WTC11 (cell line): ENCODE measurements around the gene ZDHHC8. TPM values are rescaled to one million over a fixed set of nuclear protein-coding genes. Genes with fewer than 3 reads are reported as not detected.

ENCODE experiments used
- ATAC-seq: fragments of 200-7000 bp; cut with Tn5 transposase; 2 replicates; pipeline ENCODE4 v1.10.0; 2021; ENCODE audit warnings: mild to moderate bottlenecking, moderate library complexity
- CTCF ChIA-PET: fragments of 300-600 bp; sonication (Branson Sonifier 250); formaldehyde crosslinking; loops from one replicate; lab custom pipeline; 2021; ENCODE audit warnings: antibody characterized with exemption; lab: Charles Lee
- POLR2A ChIA-PET: fragments of 350-600 bp; sonication (Branson Sonifier 250); formaldehyde crosslinking; loops from one replicate; lab custom pipeline; 2021; ENCODE audit warnings: antibody characterized with exemption; lab: Charles Lee
- DNase-seq: peaks from one replicate; pipeline ENCODE4 v3.0.0; 2021; ENCODE audit warnings: low spot score
- H3K27ac Mint-ChIP-seq: 2 replicates; pipeline ENCODE4 v1.8.0; 2021; ENCODE audit warnings: mixed read lengths
- H3K27me3 Mint-ChIP-seq: 2 replicates; pipeline ENCODE4 v1.8.0; 2021; ENCODE audit warnings: low read depth, mild to moderate bottlenecking, moderate library complexity, mixed read lengths
- H3K36me3 Mint-ChIP-seq: 2 replicates; pipeline ENCODE4 v1.8.0; 2021; ENCODE audit warnings: mixed read lengths
- H3K4me1 Mint-ChIP-seq: 2 replicates; pipeline ENCODE4 v1.8.0; 2022; ENCODE audit warnings: mixed read lengths
- H3K4me3 Mint-ChIP-seq: 2 replicates; pipeline ENCODE4 v1.8.0; 2021; ENCODE audit warnings: mild to moderate bottlenecking, moderate library complexity, mixed read lengths
- H3K9me3 Mint-ChIP-seq: 2 replicates; pipeline ENCODE4 v1.8.0; 2021; ENCODE audit warnings: mixed read lengths
- CBFB ChIP-seq: sonication (generic); formaldehyde crosslinking; IDR thresholded peaks from 2 replicates; pipeline ENCODE4 v1.8.1; 2022; ENCODE audit warnings: mild to moderate bottlenecking, low read depth, missing genetic modification reagents
- ELF4 ChIP-seq: sonication (generic); formaldehyde crosslinking; IDR thresholded peaks from 2 replicates; pipeline ENCODE4 v1.8.1; 2022; ENCODE audit warnings: low read depth, mild to moderate bottlenecking, moderate library complexity, missing genetic modification reagents
- EMX1 ChIP-seq: fragments of 250-450 bp; sonication (Bioruptor Pico); IDR thresholded peaks from 2 replicates; pipeline ENCODE4 v1.8.0; 2021; ENCODE audit warnings: mild to moderate bottlenecking
- FOXK1 ChIP-seq: sonication (generic); formaldehyde crosslinking; IDR thresholded peaks from 2 replicates; pipeline ENCODE4 v1.8.0; 2022; ENCODE audit warnings: mild to moderate bottlenecking, moderate library complexity, missing genetic modification reagents
- FOXP1 ChIP-seq: sonication (generic); formaldehyde crosslinking; IDR thresholded peaks from 2 replicates; pipeline ENCODE4 v1.8.0; 2022; ENCODE audit warnings: missing genetic modification reagents, mild to moderate bottlenecking, moderate library complexity, borderline replicate concordance
- GRHL2 ChIP-seq: fragments of 250-450 bp; sonication (Bioruptor Pico); IDR thresholded peaks from 2 replicates; pipeline ENCODE4 v1.8.0; 2022; ENCODE audit warnings: mild to moderate bottlenecking, moderate library complexity; ENCODE audit not compliant: insufficient replicate concordance, severe bottlenecking
- GTF2I ChIP-seq: fragments of 250-450 bp; sonication (Bioruptor Pico); conservative IDR thresholded peaks from 2 replicates; pipeline ENCODE4 v1.4.0; 2021; ENCODE audit warnings: mild to moderate bottlenecking
- KAT7 ChIP-seq: sonication (generic); formaldehyde crosslinking; IDR thresholded peaks from 2 replicates; pipeline ENCODE4 v1.8.1; 2023; ENCODE audit warnings: missing genetic modification reagents, mild to moderate bottlenecking, borderline replicate concordance
- MYBL2 ChIP-seq: sonication (generic); formaldehyde crosslinking; IDR thresholded peaks from 2 replicates; pipeline ENCODE4 v1.8.1; 2023; ENCODE audit warnings: mild to moderate bottlenecking, moderate library complexity, missing genetic modification reagents
- NFYB ChIP-seq: sonication (generic); formaldehyde crosslinking; conservative IDR thresholded peaks from 2 replicates; pipeline ENCODE4 v1.8.0; 2022; ENCODE audit warnings: low read depth, missing genetic modification reagents
- NR1H2 ChIP-seq: sonication (generic); formaldehyde crosslinking; IDR thresholded peaks from 2 replicates; pipeline ENCODE4 v1.9.0; 2021; ENCODE audit warnings: mild to moderate bottlenecking, moderate library complexity, missing genetic modification reagents
- NR2C2 ChIP-seq: sonication (generic); formaldehyde crosslinking; IDR thresholded peaks from 2 replicates; pipeline ENCODE4 v1.8.0; 2022; ENCODE audit warnings: mild to moderate bottlenecking, missing genetic modification reagents
- TP53 ChIP-seq: sonication (generic); formaldehyde crosslinking; IDR thresholded peaks from 2 replicates; pipeline ENCODE4 v1.8.1; 2023; ENCODE audit warnings: mild to moderate bottlenecking, missing genetic modification reagents
- ZNF121 ChIP-seq: sonication (generic); formaldehyde crosslinking; IDR thresholded peaks from 2 replicates; pipeline ENCODE4 v1.8.0; 2023; ENCODE audit warnings: missing genetic modification reagents
- total RNA-seq: library from RNA; stranded (reverse); gene quantifications from 3 replicates; pipeline ENCODE4 v1.2.3, GENCODE V29; 2021
- TF ChIP-seq, protein P1 (sequence below): fragments of 250-450 bp; sonication (Bioruptor Pico); IDR thresholded peaks from 2 replicates; pipeline ENCODE4 v1.9.0; 2021; ENCODE audit warnings: moderate library complexity, mild to moderate bottlenecking, inconsistent platforms, borderline replicate concordance
- TF ChIP-seq, protein P2 (sequence below): sonication (generic); formaldehyde crosslinking; IDR thresholded peaks from 2 replicates; pipeline ENCODE4 v1.8.0; 2022; ENCODE audit warnings: mild to moderate bottlenecking, missing genetic modification reagents
- TF ChIP-seq, protein P3 (sequence below): sonication (generic); formaldehyde crosslinking; IDR thresholded peaks from 2 replicates; pipeline ENCODE4 v1.8.1; 2022; ENCODE audit warnings: mild to moderate bottlenecking, moderate library complexity, missing genetic modification reagents
- TF ChIP-seq, protein P4 (sequence below): fragments of 250-450 bp; sonication (Bioruptor Pico); IDR thresholded peaks from 2 replicates; pipeline ENCODE4 v2.1.2; 2022; ENCODE audit warnings: mild to moderate bottlenecking, moderate library complexity
- TF ChIP-seq, protein P5 (sequence below): sonication (generic); formaldehyde crosslinking; conservative IDR thresholded peaks from 2 replicates; pipeline ENCODE4 v1.8.1; 2022; ENCODE audit warnings: mild to moderate bottlenecking, missing genetic modification reagents
- TF ChIP-seq, protein P6 (sequence below): fragments of 250-450 bp; sonication (Bioruptor Pico); IDR thresholded peaks from 2 replicates; pipeline ENCODE4 v1.9.0; 2021; ENCODE audit warnings: mild to moderate bottlenecking
- TF ChIP-seq, protein P7 (sequence below): sonication (generic); formaldehyde crosslinking; IDR thresholded peaks from 2 replicates; pipeline ENCODE4 v1.8.0; 2022; ENCODE audit warnings: mild to moderate bottlenecking, missing genetic modification reagents
- TF ChIP-seq, protein P8 (sequence below): fragments of 250-450 bp; sonication (Bioruptor Pico); IDR thresholded peaks from 2 replicates; pipeline ENCODE4 v1.9.0; 2021; ENCODE audit warnings: mild to moderate bottlenecking

Gene ZDHHC8
- total RNA-seq, 1 experiment from 2014 or later = 79.7 TPM

DNA sequence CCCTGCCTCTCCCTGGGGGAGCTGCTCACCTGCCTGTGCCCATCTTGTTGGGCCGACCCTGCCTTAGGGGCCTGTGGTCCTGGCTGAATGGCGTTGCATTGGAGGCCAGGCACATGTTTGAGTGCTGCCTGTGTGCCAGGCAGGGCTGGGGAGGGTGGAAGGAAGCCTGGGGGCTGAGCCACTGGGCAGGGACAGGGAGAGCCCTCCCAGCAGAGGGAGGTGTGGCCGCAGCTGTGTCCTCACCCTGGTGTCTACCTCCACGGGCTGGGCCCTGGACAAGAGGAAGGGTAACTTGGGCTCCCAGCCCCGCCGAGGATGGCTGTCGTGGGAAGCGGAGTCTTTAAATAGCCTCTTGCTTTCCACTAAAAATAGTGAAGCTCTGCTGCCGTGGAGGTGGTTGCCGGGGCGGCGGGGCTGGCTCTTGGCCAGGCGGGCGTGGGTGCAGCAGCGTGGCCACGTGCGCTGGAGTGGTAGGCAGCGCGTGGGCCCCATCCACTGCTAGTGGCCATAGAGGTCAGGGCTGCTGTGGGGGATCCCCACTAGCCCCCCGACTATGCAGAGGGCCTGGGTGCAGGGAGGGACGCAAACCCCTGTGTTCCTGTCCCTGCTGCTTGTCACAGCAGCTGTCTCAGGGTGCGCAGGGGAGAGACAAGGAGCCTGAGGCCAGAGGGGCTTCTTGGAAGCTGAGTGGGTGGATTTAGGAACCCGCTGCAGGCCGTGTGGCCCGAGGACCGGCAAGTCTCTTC, 6.2 kb downstream of the ZDHHC8 start:
- Mint-ChIP-seq H3K36me3 (no peaks in the 10 kb centered on the region), H3K4me1 (0 out of 2 replicates have a peak, but pooled peaks cover 2% of the 10 kb centered on the region), H3K9me3 (no peaks in the 10 kb centered on the region), H3K4me3 (no peak overlapping the region), H3K27me3 (no peaks in the 10 kb centered on the region), H3K27ac (peak overlapping the region; percentile 68)
- POLR2A ChIA-PET = no interaction called here
- TF ChIP-seq TP53 (CRISPR knock-in tag) = no peak
- TF ChIP-seq FOXK1 = no peak
- TF ChIP-seq, protein P1, sequence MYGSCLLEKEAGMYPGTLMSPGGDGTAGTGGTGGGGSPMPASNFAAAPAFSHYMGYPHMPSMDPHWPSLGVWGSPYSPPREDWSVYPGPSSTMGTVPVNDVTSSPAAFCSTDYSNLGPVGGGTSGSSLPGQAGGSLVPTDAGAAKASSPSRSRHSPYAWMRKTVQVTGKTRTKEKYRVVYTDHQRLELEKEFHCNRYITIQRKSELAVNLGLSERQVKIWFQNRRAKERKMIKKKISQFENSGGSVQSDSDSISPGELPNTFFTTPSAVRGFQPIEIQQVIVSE (CRISPR knock-in tag) = no peak
- no peak for DNase-seq
- CTCF ChIA-PET = interaction anchor here (0.9 to 2.8 kb wide), 5 partner anchors 16 to 167 kb away, joined by 3 to 10 read pairs (median 5); no protein-coding TSS in a partner anchor
- ATAC-seq = no peak

DNA sequence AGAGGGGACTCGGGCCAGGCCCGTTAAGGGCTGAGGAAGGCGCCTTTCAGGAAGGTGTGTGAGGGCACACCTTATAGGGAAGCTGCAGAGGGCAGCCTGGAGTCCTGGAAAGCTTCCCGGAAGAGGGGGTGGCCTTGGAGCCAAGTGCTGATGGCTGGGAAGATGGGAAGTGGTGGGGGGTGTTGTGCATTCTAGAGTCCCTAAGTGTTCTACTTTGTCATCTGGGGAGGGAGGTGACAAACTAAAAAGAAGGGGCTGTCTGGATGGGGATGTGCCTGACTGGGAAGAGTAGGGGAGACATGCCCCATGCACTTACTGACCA, 6.8 kb downstream of the ZDHHC8 start:
- Mint-ChIP-seq H3K27me3 (no peaks in the 10 kb centered on the region), H3K4me1 (no peaks in the 10 kb centered on the region), H3K27ac (no peak overlapping the region), H3K4me3 (no peak overlapping the region), H3K36me3 (no peaks in the 10 kb centered on the region)
- POLR2A ChIA-PET = no interaction called here
- DNase-seq = no peak
- no peak for TF ChIP-seq EMX1 (CRISPR knock-in tag)
- no peak for TF ChIP-seq ELF4
- TF ChIP-seq, protein P2, sequence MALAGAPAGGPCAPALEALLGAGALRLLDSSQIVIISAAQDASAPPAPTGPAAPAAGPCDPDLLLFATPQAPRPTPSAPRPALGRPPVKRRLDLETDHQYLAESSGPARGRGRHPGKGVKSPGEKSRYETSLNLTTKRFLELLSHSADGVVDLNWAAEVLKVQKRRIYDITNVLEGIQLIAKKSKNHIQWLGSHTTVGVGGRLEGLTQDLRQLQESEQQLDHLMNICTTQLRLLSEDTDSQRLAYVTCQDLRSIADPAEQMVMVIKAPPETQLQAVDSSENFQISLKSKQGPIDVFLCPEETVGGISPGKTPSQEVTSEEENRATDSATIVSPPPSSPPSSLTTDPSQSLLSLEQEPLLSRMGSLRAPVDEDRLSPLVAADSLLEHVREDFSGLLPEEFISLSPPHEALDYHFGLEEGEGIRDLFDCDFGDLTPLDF (CRISPR knock-in tag) = no peak
- TF ChIP-seq, protein P3, sequence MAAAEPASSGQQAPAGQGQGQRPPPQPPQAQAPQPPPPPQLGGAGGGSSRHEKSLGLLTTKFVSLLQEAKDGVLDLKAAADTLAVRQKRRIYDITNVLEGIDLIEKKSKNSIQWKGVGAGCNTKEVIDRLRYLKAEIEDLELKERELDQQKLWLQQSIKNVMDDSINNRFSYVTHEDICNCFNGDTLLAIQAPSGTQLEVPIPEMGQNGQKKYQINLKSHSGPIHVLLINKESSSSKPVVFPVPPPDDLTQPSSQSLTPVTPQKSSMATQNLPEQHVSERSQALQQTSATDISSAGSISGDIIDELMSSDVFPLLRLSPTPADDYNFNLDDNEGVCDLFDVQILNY = no peak
- TF ChIP-seq GTF2I (CRISPR knock-in tag) = no peak
- no peak for TF ChIP-seq NFYB (CRISPR knock-in tag)
- no peak for TF ChIP-seq NR1H2 (CRISPR knock-in tag)
- TF ChIP-seq, protein P4, sequence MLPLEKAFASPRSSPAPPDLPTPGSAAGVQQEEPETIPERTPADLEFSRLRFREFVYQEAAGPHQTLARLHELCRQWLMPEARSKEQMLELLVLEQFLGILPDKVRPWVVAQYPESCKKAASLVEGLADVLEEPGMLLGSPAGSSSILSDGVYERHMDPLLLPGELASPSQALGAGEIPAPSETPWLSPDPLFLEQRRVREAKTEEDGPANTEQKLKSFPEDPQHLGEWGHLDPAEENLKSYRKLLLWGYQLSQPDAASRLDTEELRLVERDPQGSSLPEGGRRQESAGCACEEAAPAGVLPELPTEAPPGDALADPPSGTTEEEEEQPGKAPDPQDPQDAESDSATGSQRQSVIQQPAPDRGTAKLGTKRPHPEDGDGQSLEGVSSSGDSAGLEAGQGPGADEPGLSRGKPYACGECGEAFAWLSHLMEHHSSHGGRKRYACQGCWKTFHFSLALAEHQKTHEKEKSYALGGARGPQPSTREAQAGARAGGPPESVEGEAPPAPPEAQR (CRISPR knock-in tag) = no peak
- no peak for TF ChIP-seq CBFB (CRISPR knock-in tag)
- no peak for TF ChIP-seq MYBL2 (CRISPR knock-in tag)
- TF ChIP-seq ZNF121 = no peak
- TF ChIP-seq, all 79 proteins: peak for 0
- CTCF ChIA-PET = interaction anchor here (0.9 to 2.8 kb wide), 4 partner anchors 16 to 168 kb away, joined by 3 to 10 read pairs (median 6); no protein-coding TSS in a partner anchor
- H3K9me3 Mint-ChIP-seq = no peaks in the 10 kb centered on the region
- ATAC-seq = peak; percentile 41

DNA sequence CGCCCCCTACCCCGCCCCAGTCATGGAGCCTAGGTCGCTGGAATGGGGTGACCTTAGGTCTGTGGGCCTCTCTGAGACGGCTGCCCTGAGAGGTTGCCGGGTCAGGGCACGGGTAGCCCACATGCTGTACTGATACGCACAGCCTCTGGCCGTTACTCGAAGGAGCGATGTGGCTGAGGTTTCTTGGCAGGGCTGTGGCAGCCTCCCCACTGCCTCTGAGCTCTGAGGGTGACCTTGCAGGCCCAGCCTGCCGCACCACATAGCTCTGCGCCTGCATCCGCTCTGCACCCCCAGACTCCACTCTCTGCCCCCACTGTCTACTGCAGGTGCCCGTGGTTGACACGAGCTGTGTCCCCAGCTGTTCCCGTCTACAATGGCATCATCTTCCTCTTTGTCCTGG, 7.3 kb downstream of the ZDHHC8 start:
- no peak overlapping the region for H3K27ac Mint-ChIP-seq
- H3K9me3 Mint-ChIP-seq = no peaks in the 10 kb centered on the region
- no peaks in the 10 kb centered on the region for H3K27me3 Mint-ChIP-seq
- DNase-seq = no peak
- ATAC-seq = no peak
- H3K4me3 Mint-ChIP-seq = no peak overlapping the region
- H3K4me1 Mint-ChIP-seq = no peaks in the 10 kb centered on the region
- H3K36me3 Mint-ChIP-seq = no peaks in the 10 kb centered on the region
- CTCF ChIA-PET = interaction anchor here (0.7 to 2.8 kb wide), 3 partner anchors 15 to 100 kb away, joined by 3 to 10 read pairs (median 5); no protein-coding TSS in a partner anchor
- POLR2A ChIA-PET = no interaction called here
- TF ChIP-seq, protein P5, sequence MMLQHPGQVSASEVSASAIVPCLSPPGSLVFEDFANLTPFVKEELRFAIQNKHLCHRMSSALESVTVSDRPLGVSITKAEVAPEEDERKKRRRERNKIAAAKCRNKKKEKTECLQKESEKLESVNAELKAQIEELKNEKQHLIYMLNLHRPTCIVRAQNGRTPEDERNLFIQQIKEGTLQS (CRISPR knock-in tag) = no peak
- TF ChIP-seq KAT7 (CRISPR knock-in tag) = no peak
- TF ChIP-seq, protein P6, sequence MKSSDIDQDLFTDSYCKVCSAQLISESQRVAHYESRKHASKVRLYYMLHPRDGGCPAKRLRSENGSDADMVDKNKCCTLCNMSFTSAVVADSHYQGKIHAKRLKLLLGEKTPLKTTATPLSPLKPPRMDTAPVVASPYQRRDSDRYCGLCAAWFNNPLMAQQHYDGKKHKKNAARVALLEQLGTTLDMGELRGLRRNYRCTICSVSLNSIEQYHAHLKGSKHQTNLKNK (CRISPR knock-in tag) = no peak
- TF ChIP-seq, protein P7, sequence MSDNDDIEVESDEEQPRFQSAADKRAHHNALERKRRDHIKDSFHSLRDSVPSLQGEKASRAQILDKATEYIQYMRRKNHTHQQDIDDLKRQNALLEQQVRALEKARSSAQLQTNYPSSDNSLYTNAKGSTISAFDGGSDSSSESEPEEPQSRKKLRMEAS = no peak
- no peak for TF ChIP-seq FOXK1
- TF ChIP-seq NR2C2 = no peak
- no peak for TF ChIP-seq MYBL2 (CRISPR knock-in tag)
- no peak for TF ChIP-seq FOXP1 (CRISPR knock-in tag)
- TF ChIP-seq, protein P8, sequence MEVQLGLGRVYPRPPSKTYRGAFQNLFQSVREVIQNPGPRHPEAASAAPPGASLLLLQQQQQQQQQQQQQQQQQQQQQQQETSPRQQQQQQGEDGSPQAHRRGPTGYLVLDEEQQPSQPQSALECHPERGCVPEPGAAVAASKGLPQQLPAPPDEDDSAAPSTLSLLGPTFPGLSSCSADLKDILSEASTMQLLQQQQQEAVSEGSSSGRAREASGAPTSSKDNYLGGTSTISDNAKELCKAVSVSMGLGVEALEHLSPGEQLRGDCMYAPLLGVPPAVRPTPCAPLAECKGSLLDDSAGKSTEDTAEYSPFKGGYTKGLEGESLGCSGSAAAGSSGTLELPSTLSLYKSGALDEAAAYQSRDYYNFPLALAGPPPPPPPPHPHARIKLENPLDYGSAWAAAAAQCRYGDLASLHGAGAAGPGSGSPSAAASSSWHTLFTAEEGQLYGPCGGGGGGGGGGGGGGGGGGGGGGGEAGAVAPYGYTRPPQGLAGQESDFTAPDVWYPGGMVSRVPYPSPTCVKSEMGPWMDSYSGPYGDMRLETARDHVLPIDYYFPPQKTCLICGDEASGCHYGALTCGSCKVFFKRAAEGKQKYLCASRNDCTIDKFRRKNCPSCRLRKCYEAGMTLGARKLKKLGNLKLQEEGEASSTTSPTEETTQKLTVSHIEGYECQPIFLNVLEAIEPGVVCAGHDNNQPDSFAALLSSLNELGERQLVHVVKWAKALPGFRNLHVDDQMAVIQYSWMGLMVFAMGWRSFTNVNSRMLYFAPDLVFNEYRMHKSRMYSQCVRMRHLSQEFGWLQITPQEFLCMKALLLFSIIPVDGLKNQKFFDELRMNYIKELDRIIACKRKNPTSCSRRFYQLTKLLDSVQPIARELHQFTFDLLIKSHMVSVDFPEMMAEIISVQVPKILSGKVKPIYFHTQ (CRISPR knock-in tag) = no peak
- TF ChIP-seq GRHL2 (CRISPR knock-in tag) = no peak
